Embryonic facial prominence (tissue), 1 donor: ENCODE results near the gene NFIC.
"Not testable (repeated sequence)": the region's sequence is repeated elsewhere in the genome, so short reads cannot be mapped to it uniquely, and the experiment has no call there.

Experiments
- DNase-seq: peaks from one replicate; pipeline ENCODE4 v3.0.0-alpha.2; 2016; ENCODE audit errors: extremely low spot score

NFIC gene

GRCh38 chr19:3373971-3374368, 7.6 kb downstream of the NFIC start:
- no peak for DNase-seq

- DNase-seq, result no peak
These were observed 8.2 kb downstream of the NFIC start for GRCh38 chr19:3374369-3375112.

GRCh38 chr19:3375221-3376090, 9.1 kb downstream of the NFIC start:
- DNase-seq, result no peak

GRCh38 chr19:3376091-3376455, 9.7 kb downstream of the NFIC start:
- not testable (repeated sequence) for DNase-seq

GRCh38 chr19:3378352-3379150, 12.2 kb downstream of the NFIC start:
- no peak for DNase-seq

GRCh38 chr19:3380829-3381228, 14.4 kb downstream of the NFIC start:
- no peak for DNase-seq

GRCh38 chr19:3381701-3382372, 15.5 kb downstream of the NFIC start:
- no peak for DNase-seq

- DNase-seq, result no peak
These were observed 16.2 kb downstream of the NFIC start for GRCh38 chr19:3382460-3383100.

GRCh38 chr19:3383121-3383722, 16.8 kb downstream of the NFIC start:
- no peak for DNase-seq

GRCh38 chr19:3386447-3387234, 20.3 kb downstream of the NFIC start:
- no peak for DNase-seq

GRCh38 chr19:3387645-3388589, 21.5 kb downstream of the NFIC start:
- DNase-seq, result no peak

- DNase-seq, result no peak
These were observed 23.0 kb downstream of the NFIC start for GRCh38 chr19:3389446-3389778.

GRCh38 chr19:3389876-3390371, 23.5 kb downstream of the NFIC start:
- DNase-seq, result no peak

- DNase-seq, result not testable (repeated sequence)
These were observed 25.5 kb downstream of the NFIC start for GRCh38 chr19:3391911-3392310.

GRCh38 chr19:3392480-3392879, 26.1 kb downstream of the NFIC start:
- DNase-seq, result no peak

GRCh38 chr19:3396881-3397265, 30.5 kb downstream of the NFIC start:
- no peak for DNase-seq

- DNase-seq, result no peak
These were observed 31.1 kb downstream of the NFIC start for GRCh38 chr19:3397266-3398022.
